Heart left ventricle (tissue), 16 donors: ENCODE measurements around the gene NLRP5. TPM values are rescaled to one million over a fixed set of nuclear protein-coding genes. Genes with fewer than 3 reads are reported as not detected.
"Not testable (repeated sequence)": the region's sequence is repeated elsewhere in the genome, so short reads cannot be mapped to it uniquely, and the experiment has no call there.

Experiments used
- ATAC-seq, 4 donors: fragments of 200-7000 bp; cut with Tn5 transposase; one replicate each; pipeline ENCODE4 v1.9.1; 2020 to 2022; ENCODE audit warnings: moderate library complexity in 4 of 4, mild to moderate bottlenecking in 3 of 4, moderate number of reproducible peaks in 1 of 4
- DNase-seq, 5 donors: peaks; one replicate each; pipeline ENCODE4 v3.0.0-alpha.2; 2020
- H3K27ac ChIP-seq, 12 donors: fragments of 200-600 bp; sonication (generic) in 4 of 12; one replicate each; pipeline versions ENCODE4 v1.5.0 to v1.8.0; 2016 to 2022; ENCODE audit warnings: mild to moderate bottlenecking in 2 of 12
- H3K27me3 ChIP-seq, 9 donors: fragments of 200-600 bp; sonication (generic) in 2 of 9; one replicate each; pipeline versions ENCODE4 v1.5.1 to v1.8.0; 2016 to 2022; ENCODE audit warnings: mild to moderate bottlenecking in 3 of 9
- H3K36me3 ChIP-seq, 9 donors: fragments of 200-600 bp; sonication (generic) in 2 of 9; one replicate each; pipeline versions ENCODE4 v1.5.0 to v1.8.0; 2018 to 2022; ENCODE audit warnings: mild to moderate bottlenecking in 2 of 9
- H3K4me1 ChIP-seq, 12 donors: fragments of 200-600 bp; sonication (generic) in 4 of 12; one replicate each; pipeline versions ENCODE4 v1.5.0 to v1.8.0; 2016 to 2022; ENCODE audit warnings: mild to moderate bottlenecking in 3 of 12
- H3K4me3 ChIP-seq, 12 donors: fragments of 200-600 bp; sonication (generic) in 4 of 12; one replicate each; pipeline versions ENCODE4 v1.5.0 to v1.8.0; 2017 to 2022; ENCODE audit warnings: mild to moderate bottlenecking in 9 of 12, moderate library complexity in 4 of 12
- H3K9me3 ChIP-seq, 12 donors: fragments of 200-600 bp; sonication (generic) in 4 of 12; one replicate each; pipeline versions ENCODE4 v1.5.0 to v1.8.0; 2016 to 2022; ENCODE audit warnings: mild to moderate bottlenecking in 1 of 12
- POLR2A ChIP-seq, 2 donors: fragments of 450-650 bp; IDR thresholded peaks; one replicate each; pipeline ENCODE4 v1.6.1; 2017; ENCODE audit warnings: antibody characterized with exemption in 2 of 2, mild to moderate bottlenecking in 2 of 2, moderate library complexity in 2 of 2
- WGBS, 4 donors: extraction: QIAGEN DNeasy Blood & Tissue Kit in 2 of 4; methylation state at CpG; one replicate each; pipeline versions ENCODE4 v1.1.5 to v1.1.7; 2013 to 2018; 5-methylcytosine and 5-hydroxymethylcytosine counted together
- intact Hi-C, 10 donors: fragments of 100-400 bp; cut with DNase I; formaldehyde crosslinking; loops; one replicate each; pipeline versions ENCODE4 v1.11.1 to v1.14.2; 2022
- polyA plus RNA-seq, 2 donors: library from polyadenylated mRNA; stranded (reverse); fragments of 200-250 nt; gene quantifications; one replicate each; pipeline ENCODE4 v1.2.3, GENCODE V29; 2013
- total RNA-seq, 9 donors: library from RNA; depleted of rRNA in 2 of 9; stranded (reverse); fragments of >200 nt in 2 of 9; fragmentation: NEBNext Ultra II Directional in 3 of 9; extraction: Animal tissue kit (Norgen Biotek cat#: 25700) in 3 of 9; gene quantifications; one replicate each; pipeline versions ENCODE4 v1.1.0 to v1.2.4, GENCODE V29; 2016 to 2023
- TF ChIP-seq, protein P1 (sequence below), 12 donors: fragments of 200-600 bp; sonication (generic) in 4 of 12; IDR thresholded peaks; one replicate each; pipeline versions ENCODE4 v1.5.0 to v1.8.0; 2018 to 2022; ENCODE audit warnings: antibody characterized with exemption in 12 of 12, mild to moderate bottlenecking in 5 of 12
- donor health status: ischemic (EF 13 %, LVEDD 7.1; RV severe dilation, severe dysfunction).
- donor health status: healthy with polysubstance abuse.
- donor health status: DM: no; HTN: yes; CAD: no.
- donor health status: DM: no; HTN: no; CAD: no.
- donor health status: ischemic (EF 25% LVEDD 6.9; RV normal size, moderate dysfunction).
- donor health status: ischemic (EF 25% LVEDD 5.7; RV mildly dilated, moderate dysfunction).
- donor health status: healthy.
- donor health status: DM: yes; HTN: yes; CAD: no.
- donor health status: ischemic (EF 35%, LVEDD 5.7; RV mildly dilated, moderate dysfunction).
- donor health status: nonischemic (EF 11% LVEDD 7.7; RV severe dilation, severe dysfunction).
- donor health status: DM: yes; HTN: yes; CAD: no.
- donor health status: PGD.
- donor health status: ischemic (EF 29% LVEDD 5.4; RV normal size, mild dysfunction).
- donor health status: nonischemic (EF 23%, LVEDD 6.1; RV moderate dilation, normal function).

The NLRP5 gene
- total and polyA plus RNA-seq, 11 donors, result not detected

DNA sequence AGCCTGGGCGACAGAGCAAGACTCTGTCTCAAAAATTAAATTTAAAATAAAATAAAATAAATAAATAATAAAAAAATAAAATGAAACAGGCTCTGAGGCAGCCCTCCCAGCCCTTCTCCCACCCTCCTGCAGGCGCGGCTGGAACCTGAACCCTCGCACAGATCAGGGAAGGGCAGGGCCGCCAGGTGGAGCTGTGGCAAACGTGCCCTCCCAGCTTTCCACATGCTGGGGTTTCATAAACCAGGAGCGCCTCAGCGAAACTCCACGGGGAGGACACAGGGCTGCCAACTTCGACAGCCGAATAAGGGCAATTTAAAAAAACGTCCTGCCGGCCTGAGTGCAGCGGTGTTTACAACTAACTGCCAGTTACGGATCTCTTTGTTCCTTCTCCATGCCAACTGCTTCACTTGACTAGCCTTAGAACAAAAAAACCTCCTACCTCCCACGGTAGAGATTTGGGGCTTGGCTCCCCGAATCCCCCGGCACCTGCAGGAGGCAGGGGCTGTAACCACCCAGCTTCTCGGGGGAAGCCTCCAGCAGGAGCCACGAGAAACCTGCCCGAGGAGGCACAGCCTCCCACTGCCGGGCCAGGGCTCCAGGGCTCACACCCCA lies 118.6 kb downstream of the NLRP5 start:
- peak overlapping the region in 5 of 12 donors; percentile 18 to 84 (median 37) for H3K27ac ChIP-seq
- peak in 4 of 5 donors; percentile 56 to 77 (median 66) for DNase-seq
- H3K9me3 ChIP-seq, result no peaks in the 10 kb centered on the region
- no peak for TF ChIP-seq POLR2A (IDR thresholded peaks at IDR 0.05)
- TF ChIP-seq, protein P1, sequence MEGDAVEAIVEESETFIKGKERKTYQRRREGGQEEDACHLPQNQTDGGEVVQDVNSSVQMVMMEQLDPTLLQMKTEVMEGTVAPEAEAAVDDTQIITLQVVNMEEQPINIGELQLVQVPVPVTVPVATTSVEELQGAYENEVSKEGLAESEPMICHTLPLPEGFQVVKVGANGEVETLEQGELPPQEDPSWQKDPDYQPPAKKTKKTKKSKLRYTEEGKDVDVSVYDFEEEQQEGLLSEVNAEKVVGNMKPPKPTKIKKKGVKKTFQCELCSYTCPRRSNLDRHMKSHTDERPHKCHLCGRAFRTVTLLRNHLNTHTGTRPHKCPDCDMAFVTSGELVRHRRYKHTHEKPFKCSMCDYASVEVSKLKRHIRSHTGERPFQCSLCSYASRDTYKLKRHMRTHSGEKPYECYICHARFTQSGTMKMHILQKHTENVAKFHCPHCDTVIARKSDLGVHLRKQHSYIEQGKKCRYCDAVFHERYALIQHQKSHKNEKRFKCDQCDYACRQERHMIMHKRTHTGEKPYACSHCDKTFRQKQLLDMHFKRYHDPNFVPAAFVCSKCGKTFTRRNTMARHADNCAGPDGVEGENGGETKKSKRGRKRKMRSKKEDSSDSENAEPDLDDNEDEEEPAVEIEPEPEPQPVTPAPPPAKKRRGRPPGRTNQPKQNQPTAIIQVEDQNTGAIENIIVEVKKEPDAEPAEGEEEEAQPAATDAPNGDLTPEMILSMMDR (IDR thresholded peaks at IDR 0.05), result peak; percentile 40 to 78 (median 65)
- H3K27me3 ChIP-seq, result no peaks in the 10 kb centered on the region
- H3K4me3 ChIP-seq, result peak overlapping the region in 2 of 12 donors; percentile 15 to 16
- intact Hi-C loops, result loop anchor here in 1 of 10 donors (5.0 kb wide), 1 partner anchor 37 kb away; the partner anchor contains the start of gene ZNF444
- peaks cover 0 to 33% (median 19%) of the 10 kb centered on the region in 9 donors for H3K36me3 ChIP-seq
- peak; percentile 67 to 84 (median 74) for ATAC-seq
- peaks cover 14 to 51% (median 36%) of the 10 kb centered on the region in 12 donors for H3K4me1 ChIP-seq
- WGBS, 4 donors, result 33 to 48% (median 36%) methylated on average over 18 to 22 of the region's 22 CpGs

DNA sequence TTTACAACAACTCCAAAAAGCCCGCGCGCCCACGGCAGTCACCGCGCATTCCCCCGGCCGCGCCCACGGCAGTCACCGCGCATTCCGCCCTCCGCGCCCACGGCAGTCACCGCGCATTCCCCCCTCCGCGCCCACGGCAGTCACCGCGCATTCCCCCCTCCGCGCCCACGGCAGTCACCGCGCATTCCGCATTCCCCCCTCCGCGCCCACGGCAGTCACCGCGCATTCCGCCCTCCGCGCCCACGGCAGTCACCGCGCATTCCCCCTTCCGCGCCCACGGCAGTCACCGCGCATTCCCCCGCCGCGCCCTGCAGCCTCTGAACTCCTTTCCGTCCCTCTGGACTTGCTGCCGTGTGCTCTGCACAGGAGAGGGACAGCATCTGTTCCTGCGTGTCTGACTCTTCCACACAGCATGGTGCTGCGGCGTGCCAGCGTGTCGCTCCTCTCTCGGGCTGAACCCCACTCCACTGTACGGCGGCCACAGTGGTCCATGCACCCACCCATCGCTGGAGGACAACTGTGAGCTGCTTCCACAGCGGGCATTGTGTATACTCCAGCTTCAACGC lies 119.3 kb downstream of the NLRP5 start:
- Histone ChIP-seq H3K4me3 (peak overlapping the region in 1 of 12 donors; percentile 16), H3K27ac (peak overlapping the region in 1 of 12 donors; percentile 84), H3K36me3 (peaks cover 0 to 32% (median 17%) of the 10 kb centered on the region in 9 donors), H3K4me1 (peaks cover 21 to 58% (median 43%) of the 10 kb centered on the region in 12 donors)
- intact Hi-C loops, result loop anchor here in 2 of 10 donors (2.0 to 5.0 kb wide), 2 partner anchors 36 to 65 kb away; partner anchors contain the start of gene ZNF444 (in 1 of the 2)
- DNase-seq, result peak in 1 of 5 donors; percentile 20
- H3K9me3 ChIP-seq, ATAC-seq, H3K27me3 ChIP-seq: not testable (repeated sequence)
- WGBS, 4 donors, result 95 to 97% (median 96%) methylated on average over 61 of the region's 61 CpGs

DNA sequence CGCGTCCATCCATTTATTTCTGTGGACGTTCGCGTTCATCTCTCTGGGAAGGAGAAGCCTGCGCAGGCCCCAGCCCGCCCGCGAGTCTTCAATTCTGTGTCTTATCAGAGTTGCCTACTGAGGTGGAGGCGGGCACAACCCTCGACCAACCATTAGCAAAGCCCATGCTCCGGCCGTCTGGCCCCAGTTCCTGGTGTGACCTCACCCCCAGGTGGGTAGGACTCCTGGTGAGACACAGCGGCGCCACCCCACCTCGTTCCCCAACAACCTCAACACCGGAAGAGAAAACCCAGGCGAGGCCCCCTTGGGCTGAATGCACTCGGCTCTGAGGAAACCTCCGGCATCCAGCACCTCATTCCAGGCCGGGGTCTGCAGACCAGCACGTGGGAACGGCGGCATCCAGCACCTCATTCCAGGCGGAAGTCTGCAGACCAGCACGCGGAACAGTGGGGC lies 119.8 kb downstream of the NLRP5 start:
- Histone ChIP-seq H3K4me3 (no peak overlapping the region), H3K36me3 (peaks cover 0 to 27% (median 12%) of the 10 kb centered on the region in 9 donors), H3K27me3 (no peaks in the 10 kb centered on the region), H3K9me3 (no peaks in the 10 kb centered on the region), H3K27ac (peak overlapping the region in 1 of 12 donors; percentile 84), H3K4me1 (peaks cover 26 to 63% (median 48%) of the 10 kb centered on the region in 12 donors)
- intact Hi-C loops, result loop anchor here in 2 of 10 donors (2.0 to 5.0 kb wide), 2 partner anchors 36 to 64 kb away; partner anchors contain the start of gene ZNF444 (in 1 of the 2)
- TF ChIP-seq, protein P1 (IDR thresholded peaks at IDR 0.05), result no peak
- TF ChIP-seq POLR2A (IDR thresholded peaks at IDR 0.05), result no peak
- ATAC-seq (no peak), DNase-seq (peak in 1 of 5 donors; percentile 25)
- WGBS, 4 donors, result 78 to 88% (median 83%) methylated on average over 23 to 27 of the region's 27 CpGs

DNA sequence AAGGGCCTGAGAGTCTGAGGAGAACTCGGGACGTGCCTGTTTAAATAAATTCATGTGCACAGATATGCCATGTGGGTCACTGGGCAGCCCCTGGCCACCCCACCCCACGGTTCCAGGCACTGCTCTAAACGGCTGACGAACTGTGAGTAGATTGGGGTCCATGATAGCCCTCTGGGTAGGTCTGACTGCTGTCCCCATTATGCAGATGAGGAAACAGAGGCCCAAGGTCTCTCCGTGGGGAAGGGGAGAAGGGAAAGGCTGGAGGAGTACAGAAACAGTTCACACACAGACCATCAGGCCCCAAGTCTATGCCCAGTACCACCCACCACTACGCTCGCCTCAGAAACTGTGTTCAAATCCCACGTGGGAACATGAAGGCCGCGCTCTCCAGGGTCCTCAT lies 120.4 kb downstream of the NLRP5 start:
- DNase-seq, result no peak
- intact Hi-C loops, result loop anchor here in 2 of 10 donors (2.0 to 5.0 kb wide), 2 partner anchors 35 to 64 kb away; partner anchors contain the start of gene ZNF444 (in 1 of the 2)
- ATAC-seq, result no peak
- no peaks in the 10 kb centered on the region for H3K9me3 ChIP-seq
- H3K27ac ChIP-seq, result peak overlapping the region in 1 of 12 donors; percentile 84
- no peak for TF ChIP-seq POLR2A (IDR thresholded peaks at IDR 0.05)
- TF ChIP-seq, protein P1 (IDR thresholded peaks at IDR 0.05), result no peak
- H3K4me1 ChIP-seq, result peaks cover 29 to 69% (median 54%) of the 10 kb centered on the region in 12 donors
- H3K4me3 ChIP-seq, result no peak overlapping the region
- 88 to 92% (median 91%) methylated on average over 11 of the region's 11 CpGs for WGBS, 4 donors
- no peaks in the 10 kb centered on the region for H3K27me3 ChIP-seq
- H3K36me3 ChIP-seq, result peaks cover 0 to 21% (median 6%) of the 10 kb centered on the region in 9 donors
